DMS53 treated with DMSO at 0.1 percent for 48 hours (cell line): Measurements from ENCODE around the gene PDE2A.

Experiments used
- DNase-seq: peaks from one replicate; lab custom pipeline; 2025; ENCODE audit not compliant: unreplicated experiment; lab: John Stamatoyannopoulos, UW

The PDE2A gene

DNA sequence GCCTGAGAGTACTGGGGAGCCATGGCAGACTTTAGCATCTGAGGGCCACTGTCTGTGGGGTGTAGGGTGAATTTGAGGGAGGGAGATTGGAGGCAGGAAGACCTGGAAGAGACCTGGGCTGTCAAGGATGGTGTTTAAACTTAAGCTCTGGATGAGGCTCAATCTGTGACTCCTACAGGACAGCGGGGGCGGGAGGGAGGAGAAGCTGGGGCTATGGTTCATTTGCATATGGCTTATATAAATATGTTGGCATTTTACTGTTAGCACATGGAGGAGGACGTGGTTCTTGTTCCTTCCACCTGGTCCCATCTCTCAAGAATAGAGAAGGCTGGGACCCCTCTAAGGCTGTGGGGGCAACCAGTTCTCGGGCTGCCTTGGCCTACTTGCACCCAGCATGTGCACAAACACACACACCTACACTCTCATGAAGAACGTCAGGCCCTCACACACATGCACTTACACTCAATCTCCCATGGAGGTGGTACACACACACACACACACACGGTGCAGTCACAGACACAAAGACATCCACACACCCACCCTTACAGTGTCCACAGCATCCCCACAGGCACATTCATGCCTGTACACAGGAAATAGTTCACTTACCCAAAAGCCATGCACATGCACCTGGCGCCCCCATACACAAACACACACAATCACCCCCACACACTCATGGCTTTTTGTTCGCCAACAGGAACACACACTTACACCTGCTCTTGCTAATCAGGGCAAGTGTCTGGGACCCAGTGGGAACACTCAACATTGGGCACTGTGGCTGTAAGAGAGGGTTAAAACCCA, 81.3 kb downstream of the PDE2A start:
- DNase-seq = no peak

DNA sequence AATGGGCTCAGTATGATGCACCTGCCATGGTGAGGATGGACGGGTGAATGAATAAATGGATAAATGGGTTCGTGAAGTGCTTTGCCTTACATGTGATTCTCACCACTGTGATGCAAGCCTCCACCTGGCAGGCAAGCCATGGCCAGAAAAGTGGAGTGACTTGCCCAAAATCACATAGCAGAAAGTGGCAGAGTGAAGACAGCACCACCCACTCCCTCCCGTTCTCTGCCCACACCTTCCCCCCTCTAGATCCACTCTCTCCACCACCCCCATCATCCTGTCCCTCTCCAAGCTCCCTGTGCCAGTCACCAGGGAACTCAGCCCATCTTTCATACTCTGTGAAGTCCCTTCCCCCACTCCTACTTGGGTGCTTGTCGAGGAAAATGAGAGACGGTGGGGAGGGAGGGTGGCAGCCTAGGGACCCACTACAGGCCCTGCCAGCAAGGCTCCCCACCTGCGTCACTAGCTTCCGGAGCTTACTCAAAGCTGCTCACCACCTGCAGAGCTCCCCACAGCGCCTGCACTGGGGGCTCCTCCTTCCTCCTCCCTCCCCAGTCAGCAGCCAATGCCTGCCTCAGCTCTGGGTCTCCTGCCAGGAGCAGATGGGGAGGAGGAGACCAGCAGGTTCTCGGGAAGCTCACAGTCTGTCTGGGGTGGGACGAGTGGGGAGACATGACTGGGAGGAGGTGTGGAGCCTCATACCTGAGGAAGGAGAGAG, 82.3 kb downstream of the PDE2A start:
- no peak for DNase-seq

DNA sequence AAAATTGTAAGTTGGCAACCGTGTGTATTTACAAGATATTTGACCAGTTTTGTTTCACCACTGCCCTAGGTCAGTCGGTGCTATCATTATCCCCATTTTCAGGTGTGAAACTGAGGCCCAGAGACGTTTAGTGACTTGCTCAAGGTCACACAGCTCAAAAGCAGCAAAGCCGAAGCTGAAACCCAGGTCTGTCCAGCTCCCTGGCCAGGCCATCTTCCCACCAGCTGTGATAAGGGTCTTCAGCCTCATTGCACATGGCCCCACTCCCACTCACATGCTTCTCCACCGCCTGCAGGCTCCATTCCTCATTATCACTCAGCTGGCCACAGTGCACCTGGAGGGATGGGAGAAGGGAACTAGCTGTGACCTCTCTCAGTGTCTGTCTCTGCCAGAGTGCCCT, 83.2 kb downstream of the PDE2A start:
- DNase-seq = no peak

DNA sequence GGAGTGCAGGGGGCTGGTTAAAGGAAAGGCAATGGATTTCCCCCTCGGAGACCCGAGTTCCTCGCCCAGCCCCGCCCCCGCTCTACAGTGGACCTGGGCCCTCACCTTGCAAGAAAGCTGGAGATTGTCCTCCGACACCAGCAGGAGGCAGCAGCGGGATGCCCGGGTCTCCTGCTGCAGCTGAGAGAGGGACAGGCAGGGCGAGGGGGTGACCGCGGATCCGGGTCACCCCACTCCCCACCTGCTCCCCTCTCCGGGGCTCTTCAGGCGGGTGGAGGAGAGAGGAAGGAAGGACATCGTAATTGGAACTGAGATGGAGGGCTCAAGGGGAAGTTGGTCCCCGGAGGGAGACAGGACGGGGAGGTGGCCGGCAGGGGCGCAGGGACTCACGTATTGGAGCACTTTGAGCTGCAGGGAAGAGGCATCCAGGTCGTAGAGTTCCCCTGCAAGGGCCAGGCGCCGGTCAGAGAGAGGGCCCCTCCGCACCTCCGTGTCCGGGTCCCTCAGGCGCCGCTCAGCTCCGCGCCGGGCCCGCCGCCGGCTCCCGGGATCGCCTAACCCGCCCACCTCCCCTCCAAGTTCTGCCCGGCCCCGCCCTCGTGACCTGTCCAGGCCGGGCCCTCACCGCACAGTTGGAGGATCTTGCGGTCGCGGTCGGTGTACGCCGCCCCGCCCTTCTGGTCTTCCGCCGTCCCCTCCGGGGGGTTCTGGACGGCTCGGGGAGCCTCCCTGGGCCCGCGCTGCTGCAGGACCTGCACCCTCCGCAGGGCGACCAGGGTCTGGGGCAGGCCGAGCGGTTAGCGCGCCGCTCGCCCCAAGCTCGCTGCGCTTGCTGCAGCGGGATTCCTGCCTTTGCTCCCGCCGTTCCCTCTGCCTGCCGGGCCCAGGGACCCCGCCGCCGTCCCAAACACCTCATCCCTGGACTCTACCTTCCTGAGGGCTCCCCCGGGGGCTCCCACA, 84.1 kb downstream of the PDE2A start:
- peak; percentile 84 for DNase-seq

DNA sequence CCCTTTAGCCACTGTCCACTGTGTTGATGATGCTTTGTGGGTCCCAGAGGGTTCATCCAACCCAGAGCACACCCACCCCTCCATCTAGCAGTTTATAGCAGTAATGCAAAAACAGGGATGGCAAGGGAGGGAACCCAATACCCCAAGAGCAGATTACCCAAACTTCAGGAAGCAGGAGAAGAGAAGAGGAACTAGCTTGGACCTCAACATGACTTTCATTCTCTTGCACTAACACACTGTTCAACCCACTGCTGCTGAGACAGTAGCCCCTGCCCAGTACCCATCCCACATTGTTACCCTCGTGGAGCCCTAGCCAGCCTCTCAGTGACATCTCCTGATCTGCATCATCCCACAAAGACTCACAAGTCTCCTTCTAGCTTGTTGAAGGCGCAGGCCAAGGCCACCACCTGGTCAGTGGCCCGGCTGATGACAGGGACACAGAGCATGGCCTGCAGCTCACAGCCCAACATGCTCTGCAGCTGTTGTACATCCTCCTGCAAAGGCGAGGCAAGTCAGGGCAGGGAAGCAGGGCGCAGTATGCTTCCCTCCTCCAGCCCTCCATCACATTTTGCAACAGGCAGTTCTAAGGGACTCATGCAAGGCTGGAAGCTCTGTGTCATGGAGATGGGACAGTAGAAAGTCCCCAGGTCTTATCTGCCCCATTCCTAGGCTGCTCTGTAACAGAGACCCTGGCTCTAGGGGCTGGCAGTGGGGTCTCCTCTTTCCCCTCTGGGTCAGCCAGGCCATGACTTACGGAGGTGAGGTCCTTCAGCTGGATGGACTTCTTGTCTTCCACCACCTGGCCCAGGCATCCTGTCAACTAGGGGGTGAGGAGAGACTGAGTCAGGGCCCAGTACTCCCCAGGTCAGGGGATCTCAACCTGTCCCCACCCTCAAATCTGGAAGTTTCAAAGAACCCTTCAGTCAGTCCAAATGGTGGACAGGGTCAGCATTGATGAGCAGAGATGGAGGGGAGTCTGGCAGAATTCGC, 85.5 kb downstream of the PDE2A start:
- no peak for DNase-seq

DNA sequence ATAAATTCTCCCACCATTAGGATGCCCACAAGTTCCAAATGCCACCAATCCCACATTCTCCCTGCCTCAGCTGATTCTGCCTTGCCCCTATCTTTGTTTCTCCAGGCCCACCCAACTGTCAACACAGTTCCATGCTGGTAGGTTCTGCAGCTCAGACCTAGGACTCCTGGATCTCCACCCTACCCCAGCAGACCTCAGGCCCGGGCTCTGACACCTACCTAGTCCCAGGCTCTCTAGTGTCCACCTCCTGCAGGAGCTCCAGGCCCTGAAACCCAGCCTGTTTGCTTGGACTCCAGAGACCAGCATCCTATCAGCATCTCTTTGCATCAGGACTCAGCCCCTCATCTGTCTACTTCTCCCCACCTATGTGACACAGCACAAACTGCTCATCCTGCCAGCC, 86.5 kb downstream of the PDE2A start:
- no peak for DNase-seq

DNA sequence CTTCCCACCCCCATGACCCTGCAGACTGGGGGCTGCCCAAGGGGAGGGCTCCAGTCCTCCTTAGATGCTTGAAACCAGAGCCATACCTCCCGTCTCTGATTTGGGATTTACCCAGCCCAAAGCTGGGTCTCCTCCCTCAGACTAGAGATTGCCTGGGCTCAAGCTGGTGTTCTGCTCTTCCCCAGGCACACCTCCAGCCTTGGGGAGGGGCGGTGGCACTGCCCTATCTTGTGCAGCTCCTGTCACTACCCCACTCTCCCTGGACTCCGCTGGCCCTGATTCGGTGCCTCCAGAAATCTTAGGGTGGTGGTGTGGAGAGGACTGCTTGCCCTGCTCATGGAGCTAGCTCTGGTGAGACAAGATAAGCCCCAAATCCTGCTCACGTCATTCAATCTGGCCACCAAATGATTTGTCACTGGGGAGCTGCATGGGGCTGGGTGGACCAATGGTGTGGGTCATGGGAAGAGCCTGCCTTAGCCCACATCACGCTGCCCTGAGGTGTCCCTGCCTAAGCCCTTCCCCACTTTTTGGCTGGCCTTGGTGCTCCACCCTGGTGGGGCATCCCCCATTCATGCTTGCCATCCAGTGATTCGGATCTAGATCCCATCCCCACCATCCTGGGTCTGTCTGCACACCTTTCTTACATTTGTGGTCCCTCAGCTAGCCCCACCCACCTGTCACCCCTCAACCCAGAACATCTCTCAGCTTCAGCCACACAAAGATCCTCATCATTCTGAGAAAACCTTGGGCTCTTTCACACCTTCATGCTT, 87.7 kb downstream of the PDE2A start:
- DNase-seq = no peak

DNA sequence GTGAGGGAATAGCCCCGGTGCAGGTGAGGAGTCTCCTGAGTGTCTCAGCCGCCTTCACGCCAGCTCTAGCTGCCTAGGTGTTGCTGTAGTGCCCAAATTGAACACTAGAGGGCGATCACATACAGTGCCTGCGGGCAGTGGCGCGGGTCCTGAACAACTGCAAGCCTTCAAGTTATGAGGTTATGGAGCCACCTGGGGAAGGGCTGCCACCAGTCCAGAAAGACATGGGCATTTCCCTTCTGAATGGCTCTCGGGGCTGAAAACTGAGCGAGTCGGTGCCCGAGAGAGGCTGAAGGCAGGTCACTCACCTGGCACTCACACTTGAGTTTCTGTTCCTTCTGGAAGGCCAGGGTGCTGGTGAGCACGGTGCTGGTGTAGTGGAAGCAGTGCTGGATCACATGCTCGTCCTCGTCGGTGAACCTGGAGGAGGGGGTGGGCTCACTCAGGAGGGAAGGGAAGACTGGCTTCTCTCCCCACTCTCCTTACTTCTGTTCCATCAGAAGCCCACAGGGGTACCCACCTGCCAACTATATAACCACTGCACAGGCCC, 88.4 kb downstream of the PDE2A start:
- DNase-seq = peak; percentile 91

DNA sequence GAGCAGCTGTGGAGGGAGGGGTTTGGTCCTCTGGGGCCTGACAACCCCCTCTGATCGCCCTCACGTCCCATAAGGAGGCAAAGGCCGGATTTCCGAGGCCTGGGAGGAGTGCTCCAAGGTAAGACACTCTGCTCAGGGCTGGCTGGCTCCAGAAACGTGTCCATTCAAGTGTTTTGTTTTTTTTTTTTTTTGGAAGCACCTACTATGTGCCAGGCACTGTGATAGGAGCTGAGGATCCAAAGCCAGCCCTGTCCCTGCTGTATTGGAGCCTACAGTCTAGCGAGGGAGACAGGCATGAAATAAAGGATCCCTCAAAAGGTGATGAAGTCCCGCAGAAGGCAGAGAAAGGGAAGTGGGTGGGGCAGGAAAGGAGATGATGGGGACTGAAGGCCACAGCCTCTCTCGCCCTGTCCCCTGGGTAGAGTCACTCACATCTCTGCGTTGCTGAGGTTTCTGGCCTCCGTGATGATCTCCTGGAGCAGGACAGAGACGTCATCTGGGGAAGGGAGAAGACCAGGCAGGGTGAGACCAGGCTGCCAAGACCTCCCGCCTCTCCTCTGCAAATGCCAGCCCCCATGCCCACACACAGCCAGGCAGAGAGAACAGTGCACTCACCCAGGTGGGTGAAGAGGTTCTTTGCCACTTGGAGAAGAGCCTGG, 89.2 kb downstream of the PDE2A start:
- DNase-seq = no peak

DNA sequence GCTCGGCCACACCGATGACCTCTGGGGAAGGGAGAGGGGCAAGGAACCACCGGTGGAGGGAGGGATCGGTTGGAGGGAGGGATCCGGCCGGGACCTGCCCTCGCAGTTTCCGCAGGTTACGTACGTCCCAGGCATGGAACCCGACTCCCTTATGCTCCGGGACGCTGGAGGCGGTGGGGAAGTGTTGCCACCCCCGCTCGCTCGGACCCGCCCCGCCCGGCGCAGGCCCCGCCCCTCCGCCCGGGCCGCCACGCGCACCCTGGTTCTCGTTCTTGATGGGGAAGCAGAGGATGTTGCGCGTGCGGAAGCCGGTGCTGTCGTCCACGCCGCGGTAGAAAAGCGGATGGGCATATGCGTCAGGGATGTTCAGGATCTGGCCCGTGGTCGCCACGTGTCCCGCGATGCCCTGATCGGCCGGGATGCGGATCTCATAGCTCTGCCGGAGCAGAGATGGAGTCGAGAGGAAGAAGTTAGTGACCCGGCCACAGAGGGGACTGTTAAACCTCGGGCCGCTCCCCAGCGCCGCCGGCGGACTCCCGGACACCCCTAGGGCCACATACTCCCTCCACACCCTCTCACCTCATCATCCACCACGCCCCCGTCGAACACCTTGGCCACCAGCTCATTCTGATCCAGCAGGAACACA, 89.8 kb downstream of the PDE2A start:
- DNase-seq = no peak

DNA sequence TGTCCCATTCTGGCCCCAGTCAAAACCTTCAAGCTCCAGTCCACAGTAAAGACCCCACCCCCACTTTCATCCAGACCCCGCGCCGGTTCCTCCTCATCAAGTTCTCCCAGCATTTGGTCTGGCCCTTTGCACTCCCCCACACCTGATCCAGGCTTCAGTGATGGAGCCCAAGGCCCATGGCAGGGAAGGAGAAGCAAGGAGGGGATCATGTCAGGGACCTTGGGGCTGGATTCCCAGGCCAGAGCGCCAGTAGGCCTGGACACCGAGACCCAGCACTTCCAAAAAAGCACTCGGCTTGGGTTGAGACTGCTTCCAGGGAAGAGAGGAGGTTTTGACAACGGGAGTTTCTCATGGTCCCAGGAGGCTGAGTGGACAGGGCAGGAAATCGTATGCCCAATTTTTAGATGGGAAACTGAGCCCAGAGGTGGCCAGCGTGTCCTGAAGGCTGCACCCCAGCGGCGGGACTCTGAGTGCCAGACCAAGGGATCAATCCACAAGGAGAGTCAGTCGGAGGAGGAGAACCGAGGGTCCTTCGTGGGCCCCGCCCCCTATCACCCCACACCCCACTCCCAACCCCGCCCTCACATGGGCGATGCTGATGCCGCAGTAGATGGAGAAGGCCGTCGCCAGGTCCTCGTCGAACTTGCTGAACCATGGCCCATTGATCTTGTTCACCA, 90.5 kb downstream of the PDE2A start:
- DNase-seq = no peak

DNA sequence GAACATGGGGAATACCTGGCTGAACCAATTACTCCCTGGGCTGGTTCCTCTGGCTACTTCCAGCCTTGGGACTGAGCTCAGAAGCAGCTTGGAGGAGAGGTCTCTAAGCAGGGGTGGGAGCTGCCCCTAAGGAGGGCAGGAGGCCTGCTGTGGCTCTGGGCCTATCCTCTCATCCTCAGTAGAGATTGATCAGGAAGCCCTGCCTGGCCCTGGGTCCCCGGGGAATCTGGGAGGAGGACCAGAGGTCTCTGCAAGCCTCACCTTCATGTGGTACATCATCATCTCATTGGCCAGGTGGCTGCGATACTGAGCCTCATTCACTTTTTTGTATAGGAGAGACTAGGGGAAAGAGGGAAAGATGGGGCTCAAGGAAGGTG, 91.1 kb downstream of the PDE2A start:
- DNase-seq = no peak

DNA sequence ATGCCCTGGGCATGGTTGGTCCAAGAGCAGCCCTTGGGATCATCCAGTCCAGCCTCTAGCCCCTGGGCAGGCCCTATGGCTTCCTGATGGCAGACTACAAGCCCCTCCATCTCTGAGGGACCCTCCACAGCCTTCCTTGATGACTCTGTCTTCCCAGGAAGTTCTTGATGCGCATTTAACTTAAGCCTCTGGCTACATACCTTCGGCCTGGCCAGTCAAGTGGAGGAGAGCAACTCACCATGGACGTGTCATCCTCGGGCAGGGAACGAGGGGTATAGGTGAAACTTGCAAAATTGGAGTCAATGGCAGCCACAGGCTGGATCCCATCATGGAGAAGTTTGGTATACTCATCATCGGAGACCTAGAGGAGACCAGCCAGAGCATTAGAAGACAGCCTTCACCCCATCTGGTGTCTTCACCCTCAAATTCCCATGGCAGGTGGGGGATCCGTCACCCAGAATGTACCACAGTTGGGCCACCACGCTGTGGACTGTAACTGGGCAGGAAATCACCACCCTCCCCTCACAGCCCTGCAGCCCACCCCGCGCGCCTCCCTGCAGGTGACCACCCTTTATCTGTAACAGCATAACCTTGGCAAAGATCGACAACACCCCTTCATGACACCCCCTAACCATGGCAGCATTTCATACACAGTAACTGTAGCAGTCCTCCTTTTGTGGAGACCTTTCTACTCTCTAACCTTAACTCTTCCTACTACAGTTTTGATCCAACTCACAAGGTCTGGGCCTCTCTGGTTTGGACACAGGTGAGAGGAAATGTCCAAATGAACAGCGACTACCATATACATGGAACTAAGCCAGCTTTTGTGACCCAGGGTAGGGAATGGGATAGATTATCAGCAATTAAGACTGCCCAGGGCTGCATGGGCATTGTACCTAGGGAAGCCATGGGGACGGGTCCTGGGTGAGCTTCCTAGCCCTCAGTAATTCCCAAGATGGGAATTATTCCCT, 91.7 kb downstream of the PDE2A start:
- DNase-seq = no peak

DNA sequence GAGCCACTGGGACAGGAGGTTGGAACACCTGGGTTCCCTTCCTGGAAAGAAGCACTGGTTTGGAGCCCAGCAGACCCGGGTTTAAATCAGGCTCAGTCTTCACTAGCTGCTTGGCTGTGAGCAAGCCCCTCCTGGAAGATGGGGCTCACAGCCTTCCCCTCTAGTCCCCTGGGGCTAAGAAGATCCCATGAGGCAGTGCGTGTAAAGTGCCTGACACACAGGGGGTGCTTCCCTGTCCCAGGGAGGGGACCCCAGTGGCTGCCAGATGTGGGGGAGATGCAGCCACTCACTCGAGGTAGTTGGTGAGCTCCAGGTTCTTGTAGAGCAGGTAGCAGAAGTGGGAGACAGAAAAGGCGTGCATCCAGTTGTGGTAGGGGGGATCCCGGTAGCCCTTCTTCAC, 93.2 kb downstream of the PDE2A start:
- DNase-seq = no peak

DNA sequence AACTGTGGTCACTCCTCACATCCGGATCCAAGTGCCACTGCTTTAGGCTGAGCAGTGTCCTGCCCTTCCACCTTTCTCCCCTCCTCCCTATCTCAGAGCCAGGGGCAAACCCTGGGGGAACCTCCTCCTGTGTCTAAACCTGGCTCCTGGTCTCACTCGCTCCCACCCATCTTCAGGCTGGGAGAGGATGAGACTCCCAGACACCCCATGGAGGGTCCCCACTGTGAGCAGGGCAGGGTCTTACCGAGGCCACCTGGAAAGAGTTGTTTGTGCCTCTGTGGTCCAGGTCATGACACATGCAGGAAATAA, 93.6 kb downstream of the PDE2A start:
- DNase-seq = no peak

DNA sequence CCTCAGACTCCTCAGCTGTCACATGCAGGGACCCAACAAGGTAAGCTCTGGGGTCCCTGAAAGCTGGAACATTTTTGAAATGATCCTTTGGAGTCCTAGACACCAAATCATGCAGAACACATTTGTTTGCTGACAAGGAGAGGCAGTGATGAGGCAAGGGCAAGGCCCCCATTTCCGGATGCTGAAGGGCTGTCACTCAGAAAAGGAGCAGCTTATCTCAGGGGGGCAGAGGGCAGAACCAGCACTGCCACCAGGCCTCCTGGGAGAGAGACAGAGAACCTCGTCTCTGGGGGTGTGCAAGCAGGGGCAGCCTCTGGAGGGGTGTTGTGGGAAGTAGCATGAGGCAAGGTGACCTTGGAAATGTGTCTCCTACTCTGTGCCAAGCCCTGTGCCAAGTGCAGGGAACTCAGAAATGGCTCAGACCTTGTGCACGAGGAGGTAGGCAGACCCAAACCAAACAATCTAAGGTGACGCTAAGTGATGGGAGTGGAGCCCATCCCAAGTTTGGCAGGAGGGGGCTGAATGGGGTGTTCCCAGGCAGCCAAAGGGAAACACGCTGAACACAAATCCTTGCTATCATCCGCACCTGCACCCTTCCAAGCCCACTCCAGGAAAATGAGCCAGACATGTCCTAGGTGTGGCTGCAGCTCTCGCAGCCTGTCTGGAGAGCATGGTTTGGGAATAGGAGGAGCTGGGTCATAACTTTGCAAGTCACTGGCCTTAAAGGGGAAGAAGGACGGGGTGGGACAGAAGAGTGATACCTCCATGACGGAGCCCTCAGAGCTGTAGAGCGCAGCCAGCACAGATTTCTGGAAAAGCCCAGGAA, 94.2 kb downstream of the PDE2A start:
- DNase-seq = no peak
